ENCODE data around the gene SLC41A1.

SLC41A1 gene

DNA sequence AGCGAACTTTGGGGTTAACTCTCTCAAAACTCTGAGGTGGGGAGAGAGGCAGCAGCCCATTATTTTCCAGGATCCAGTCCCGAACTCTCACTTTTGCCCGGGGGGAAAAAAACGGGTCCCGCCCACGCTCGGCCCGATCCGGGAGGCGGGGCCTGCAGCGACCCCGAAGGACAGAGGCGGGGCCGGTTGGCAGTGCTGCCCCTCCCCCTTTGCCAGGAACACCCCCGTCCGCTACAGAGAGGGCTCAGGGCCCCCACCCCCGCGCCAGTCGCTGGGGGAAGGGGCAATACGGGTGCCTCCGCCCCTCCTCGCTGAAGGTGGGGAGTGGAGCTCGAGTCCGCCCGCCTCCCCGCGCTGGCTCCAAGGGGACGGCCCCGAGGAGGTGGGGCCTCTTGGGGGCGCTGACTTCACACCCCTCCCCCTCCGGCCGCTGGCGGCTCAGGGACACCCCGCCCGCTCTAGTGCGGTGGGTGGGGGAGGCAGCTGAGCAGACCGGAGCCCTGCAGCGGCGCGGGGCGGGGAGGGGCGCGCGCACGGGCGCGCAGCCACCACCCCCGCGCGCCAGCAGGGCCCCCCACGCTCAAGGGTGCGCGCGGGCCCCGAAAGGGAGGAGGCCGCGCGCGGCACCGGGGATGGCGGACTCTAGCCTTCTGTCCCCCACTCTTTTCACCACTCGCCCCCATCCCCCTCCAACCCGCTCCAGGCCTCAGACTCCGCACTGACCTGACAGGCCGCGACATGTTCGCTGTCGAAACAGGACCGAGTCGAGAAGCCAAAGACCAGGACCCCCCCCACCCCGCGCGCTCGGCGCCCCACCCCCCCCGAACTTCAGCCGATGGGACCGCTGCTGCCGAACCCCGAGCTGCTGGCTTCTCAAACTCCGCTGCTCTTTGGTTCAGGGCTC, 63.5 kb downstream of the SLC41A1 start:
- DNase-seq = peak; percentile 98
- Histone ChIP-seq H2BK120ac (ENCODE audit: low read depth, low read length) (peak overlapping the region; percentile 94), H2AK5ac (ENCODE audit: low read length, severe bottlenecking) (peak overlapping the region; percentile 47), H2BK5ac (ENCODE audit: low read depth, low read length, poor library complexity, severe bottlenecking) (peak overlapping the region; percentile 75), H3K14ac (ENCODE audit: low read length in 2 of 2) (peak overlapping the region in 1 of 2 experiments; percentile 75), H3K4ac (ENCODE audit: low read depth in 1 of 2, low read length in 2 of 2) (peak overlapping the region; percentile 46 to 92), H3K27ac (ENCODE audit: low read length, poor library complexity, severe bottlenecking) (peak overlapping the region; percentile 98), H3K4me2 (ENCODE audit: low read length, poor library complexity, severe bottlenecking) (peak overlapping the region; percentile 75), H3K18ac (ENCODE audit: low read depth in 1 of 2, low read length in 2 of 2) (peak overlapping the region; percentile 88 to 96), H3K27me3 (ENCODE audit: control insufficient read depth in 1 of 2, insufficient read depth in 1 of 2, low read length in 2 of 2) (no peaks in the 10 kb centered on the region), H3K4me1 (ENCODE audit: control insufficient read depth, insufficient read depth, low read depth, low read length) (peaks cover 3% of the 10 kb centered on the region), H3K23ac (ENCODE audit: low read length in 2 of 2) (peak overlapping the region in 1 of 2 experiments; percentile 84), H3K79me1 (replicated peaks; ENCODE audit: low read length, poor library complexity, severe bottlenecking) (no peaks in the 10 kb centered on the region), H4K91ac (ENCODE audit: low read length) (peak overlapping the region; percentile 23), H2BK15ac (ENCODE audit: low read depth, poor library complexity, severe bottlenecking) (peak overlapping the region; percentile 55), H3K4me3 (ENCODE audit: insufficient read depth in 1 of 2, low read depth in 1 of 2, low read length in 2 of 2) (peak overlapping the region; percentile 72 to 89), H4K8ac (ENCODE audit: low read length) (peak overlapping the region; percentile 32), H3K9ac (ENCODE audit: low read length) (peak overlapping the region; percentile 96), H2BK12ac (ENCODE audit: low read length in 2 of 2) (no peak overlapping the region), H3K9me3 (ENCODE audit: control insufficient read depth, low read length) (no peaks in the 10 kb centered on the region), H2AFZ (ENCODE audit: low read depth, low read length) (no peak overlapping the region), H3K36me3 (ENCODE audit: control insufficient read depth in 1 of 2, insufficient read depth in 2 of 2, low read depth in 1 of 2, low read length in 2 of 2) (peaks cover 0 to 3% of the 10 kb centered on the region in 2 experiments)
- WGBS = 2% methylated on average over 32 of the region's 81 CpGs

DNA sequence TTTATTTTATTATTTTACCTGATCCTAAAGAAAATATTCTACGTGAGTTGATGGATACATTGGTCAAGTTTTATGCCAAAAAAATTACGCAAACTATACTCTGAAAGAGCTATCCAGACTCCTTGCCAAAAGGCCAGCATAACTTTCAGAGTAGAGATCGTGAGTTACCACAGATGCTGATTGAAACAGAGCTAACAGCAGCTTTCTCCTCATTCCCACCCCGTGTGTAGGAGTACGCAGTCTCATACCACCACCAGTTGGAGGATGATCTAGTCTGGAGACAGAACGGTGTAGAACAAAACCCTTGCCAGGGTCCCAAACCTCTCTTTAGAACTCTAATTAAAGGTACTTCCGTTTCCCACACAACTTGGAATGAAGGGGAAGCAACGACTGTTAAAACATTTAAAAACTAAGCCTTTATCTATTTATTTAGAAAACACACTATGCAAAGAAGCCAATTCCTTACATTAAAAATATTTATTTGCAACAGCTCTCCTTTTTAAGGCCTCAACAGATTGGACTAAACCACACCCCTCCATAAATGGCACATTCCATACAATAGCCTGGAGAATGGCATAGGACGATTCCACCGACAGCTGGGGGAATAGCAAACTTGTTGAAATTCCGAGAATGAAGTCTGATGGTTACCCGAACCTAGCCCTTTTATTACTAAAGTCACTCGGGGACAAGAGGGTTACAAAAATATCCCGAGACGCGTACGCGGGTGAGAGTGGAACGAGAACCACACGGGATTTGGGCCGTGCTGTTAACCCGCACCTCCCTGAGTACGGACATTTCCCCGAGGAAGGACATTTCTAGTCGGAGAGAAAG, 64.4 kb downstream of the SLC41A1 start:
- no peaks in the 10 kb centered on the region for H3K27me3 ChIP-seq (ENCODE audit: control insufficient read depth in 1 of 2, insufficient read depth in 1 of 2, low read length in 2 of 2)
- H3K4me3 ChIP-seq (ENCODE audit: insufficient read depth in 1 of 2, low read depth in 1 of 2, low read length in 2 of 2) = peak overlapping the region; percentile 72 to 89
- peak overlapping the region; percentile 46 to 92 for H3K4ac ChIP-seq (ENCODE audit: low read depth in 1 of 2, low read length in 2 of 2)
- peak overlapping the region in 1 of 2 experiments; percentile 84 for H3K23ac ChIP-seq (ENCODE audit: low read length in 2 of 2)
- H2BK12ac ChIP-seq (ENCODE audit: low read length in 2 of 2) = peak overlapping the region in 1 of 2 experiments; percentile 63
- peak overlapping the region in 1 of 2 experiments; percentile 75 for H3K14ac ChIP-seq (ENCODE audit: low read length in 2 of 2)
- no peak overlapping the region for H2BK120ac ChIP-seq (ENCODE audit: low read depth, low read length)
- H3K9me3 ChIP-seq (ENCODE audit: control insufficient read depth, low read length) = no peaks in the 10 kb centered on the region
- H3K9ac ChIP-seq (ENCODE audit: low read length) = peak overlapping the region; percentile 96
- H3K4me2 ChIP-seq (ENCODE audit: low read length, poor library complexity, severe bottlenecking) = peak overlapping the region; percentile 75
- H3K18ac ChIP-seq (ENCODE audit: low read depth in 1 of 2, low read length in 2 of 2) = peak overlapping the region; percentile 66 to 71
- peaks cover 0 to 11% of the 10 kb centered on the region in 2 experiments for H3K36me3 ChIP-seq (ENCODE audit: control insufficient read depth in 1 of 2, insufficient read depth in 2 of 2, low read depth in 1 of 2, low read length in 2 of 2)
- H3K4me1 ChIP-seq (ENCODE audit: control insufficient read depth, insufficient read depth, low read depth, low read length) = peaks cover 3% of the 10 kb centered on the region
- no peaks in the 10 kb centered on the region for H3K79me1 ChIP-seq (replicated peaks; ENCODE audit: low read length, poor library complexity, severe bottlenecking)
- 4% methylated on average over 24 of the region's 25 CpGs for WGBS
- H2BK15ac ChIP-seq (ENCODE audit: low read depth, poor library complexity, severe bottlenecking) = no peak overlapping the region
- H2AK5ac ChIP-seq (ENCODE audit: low read length, severe bottlenecking) = peak overlapping the region; percentile 47
- no peak overlapping the region for H4K91ac ChIP-seq (ENCODE audit: low read length)
- DNase-seq = peak; percentile 79
- H2AFZ ChIP-seq (ENCODE audit: low read depth, low read length) = no peak overlapping the region
- H4K8ac ChIP-seq (ENCODE audit: low read length) = peak overlapping the region; percentile 32
- H2BK5ac ChIP-seq (ENCODE audit: low read depth, low read length, poor library complexity, severe bottlenecking) = peak overlapping the region; percentile 58
- peak overlapping the region; percentile 98 for H3K27ac ChIP-seq (ENCODE audit: low read length, poor library complexity, severe bottlenecking)

DNA sequence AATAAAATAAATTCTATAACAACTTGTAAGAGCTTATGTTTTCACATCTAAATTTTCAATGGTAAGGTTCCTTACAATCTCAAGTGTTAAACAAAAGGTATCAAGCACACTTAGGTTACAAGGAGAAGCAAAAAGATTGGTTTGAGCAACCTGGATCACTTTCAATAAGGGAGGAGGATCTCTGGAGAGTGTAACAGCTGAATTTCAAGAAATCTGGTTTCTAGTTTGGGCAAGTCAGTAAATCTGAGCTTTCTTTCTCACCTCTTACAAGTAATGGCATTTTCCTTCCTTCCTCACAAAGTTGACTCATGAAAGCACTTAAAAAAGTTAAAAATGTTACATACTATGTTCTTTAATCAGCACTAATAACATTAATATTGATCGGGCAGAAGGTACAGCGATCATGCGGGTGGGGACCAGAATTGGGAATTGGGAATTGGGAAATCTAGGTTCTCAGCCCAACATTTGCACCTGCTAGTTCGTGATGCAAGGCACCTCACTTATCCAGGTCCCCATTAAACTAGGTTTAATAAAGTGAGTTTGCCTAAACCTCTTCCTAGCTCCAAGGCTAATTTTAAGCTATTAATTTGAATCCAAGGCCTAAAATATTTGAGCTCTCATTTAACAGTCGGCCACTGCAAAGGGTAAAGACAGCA, 66.1 kb downstream of the SLC41A1 start:
- no peak for DNase-seq
- H2AFZ ChIP-seq (ENCODE audit: low read depth, low read length) = no peak overlapping the region
- H2BK12ac ChIP-seq (ENCODE audit: low read length in 2 of 2) = no peak overlapping the region
- H2BK5ac ChIP-seq (ENCODE audit: low read depth, low read length, poor library complexity, severe bottlenecking) = no peak overlapping the region
- H2BK120ac ChIP-seq (ENCODE audit: low read depth, low read length) = no peak overlapping the region
- no peaks in the 10 kb centered on the region for H3K27me3 ChIP-seq (ENCODE audit: control insufficient read depth in 1 of 2, insufficient read depth in 1 of 2, low read length in 2 of 2)
- H3K79me1 ChIP-seq (replicated peaks; ENCODE audit: low read length, poor library complexity, severe bottlenecking) = no peaks in the 10 kb centered on the region
- no peak overlapping the region for H4K8ac ChIP-seq (ENCODE audit: low read length)
- H2AK5ac ChIP-seq (ENCODE audit: low read length, severe bottlenecking) = peak overlapping the region; percentile 69
- 94% methylated on average over 5 of the region's 5 CpGs for WGBS
- no peak overlapping the region for H3K27ac ChIP-seq (ENCODE audit: low read length, poor library complexity, severe bottlenecking)
- H3K14ac ChIP-seq (ENCODE audit: low read length in 2 of 2) = no peak overlapping the region
- peak overlapping the region in 1 of 2 experiments; percentile 89 for H3K4me3 ChIP-seq (ENCODE audit: insufficient read depth in 1 of 2, low read depth in 1 of 2, low read length in 2 of 2)
- H4K91ac ChIP-seq (ENCODE audit: low read length) = no peak overlapping the region
- peaks cover 3% of the 10 kb centered on the region for H3K4me1 ChIP-seq (ENCODE audit: control insufficient read depth, insufficient read depth, low read depth, low read length)
- H3K18ac ChIP-seq (ENCODE audit: low read depth in 1 of 2, low read length in 2 of 2) = no peak overlapping the region
- no peak overlapping the region for H3K4ac ChIP-seq (ENCODE audit: low read depth in 1 of 2, low read length in 2 of 2)
- H3K36me3 ChIP-seq (ENCODE audit: control insufficient read depth in 1 of 2, insufficient read depth in 2 of 2, low read depth in 1 of 2, low read length in 2 of 2) = peaks cover 0 to 11% of the 10 kb centered on the region in 2 experiments
- no peak overlapping the region for H2BK15ac ChIP-seq (ENCODE audit: low read depth, poor library complexity, severe bottlenecking)
- H3K9ac ChIP-seq (ENCODE audit: low read length) = peak overlapping the region; percentile 96
- no peaks in the 10 kb centered on the region for H3K9me3 ChIP-seq (ENCODE audit: control insufficient read depth, low read length)
- H3K4me2 ChIP-seq (ENCODE audit: low read length, poor library complexity, severe bottlenecking) = peak overlapping the region; percentile 66
- no peak overlapping the region for H3K23ac ChIP-seq (ENCODE audit: low read length in 2 of 2)

Measured in mesenchymal stem cell (in vitro differentiated cells and primary cell).